ENCODE data around the gene LAMC3. TPM values are rescaled to one million over a fixed set of nuclear protein-coding genes. Genes with fewer than 3 reads are reported as not detected.

Gene LAMC3
- total RNA-seq, 1 donor: not detected

GRCh38 chr9:131104016-131104740 is 95.2 kb downstream of the LAMC3 start:
- Histone ChIP-seq H3K4me1 (ENCODE audit: insufficient read depth, low read length) (no peaks in the 10 kb centered on the region), H3K9me3 (ENCODE audit: low read depth, low read length) (no peaks in the 10 kb centered on the region), H2AFZ (ENCODE audit: low read length) (no peak overlapping the region), H3K4me3 (ENCODE audit: insufficient read depth, low read length) (no peak overlapping the region), H4K20me1 (ENCODE audit: insufficient read depth, low read length) (no peaks in the 10 kb centered on the region), H3K36me3 (ENCODE audit: insufficient read depth, low read length) (no peaks in the 10 kb centered on the region), H3K4me2 (ENCODE audit: insufficient read depth, low read length) (no peak overlapping the region), H3K79me2 (ENCODE audit: insufficient read depth, low read length) (no peaks in the 10 kb centered on the region), H3K27ac (ENCODE audit: low read depth, low read length) (no peak overlapping the region), H3K27me3 (ENCODE audit: insufficient read depth, low read length) (peaks cover 7% of the 10 kb centered on the region)
- peak; percentile 57 for DNase-seq (ENCODE audit: insufficient read length, low spot score, missing footprints)
- TF ChIP-seq CTCF (IDR thresholded peaks at IDR 0.05; ENCODE audit: extremely low read depth, low read depth, low read length): no peak

- Histone ChIP-seq H3K4me3 (ENCODE audit: insufficient read depth, low read length) (no peak overlapping the region), H3K27me3 (ENCODE audit: insufficient read depth, low read length) (peaks cover 6% of the 10 kb centered on the region), H2AFZ (ENCODE audit: low read length) (no peak overlapping the region), H3K4me1 (ENCODE audit: insufficient read depth, low read length) (no peaks in the 10 kb centered on the region), H3K79me2 (ENCODE audit: insufficient read depth, low read length) (no peaks in the 10 kb centered on the region), H3K27ac (ENCODE audit: low read depth, low read length) (no peak overlapping the region), H3K36me3 (ENCODE audit: insufficient read depth, low read length) (no peaks in the 10 kb centered on the region), H4K20me1 (ENCODE audit: insufficient read depth, low read length) (no peaks in the 10 kb centered on the region), H3K9me3 (ENCODE audit: low read depth, low read length) (no peaks in the 10 kb centered on the region), H3K4me2 (ENCODE audit: insufficient read depth, low read length) (no peak overlapping the region)
- no peak for TF ChIP-seq CTCF (IDR thresholded peaks at IDR 0.05; ENCODE audit: extremely low read depth, low read depth, low read length)
- DNase-seq (ENCODE audit: insufficient read length, low spot score, missing footprints): no peak
Observed at GRCh38 chr9:131105952-131106351, 97.0 kb downstream of the LAMC3 start.

DNA sequence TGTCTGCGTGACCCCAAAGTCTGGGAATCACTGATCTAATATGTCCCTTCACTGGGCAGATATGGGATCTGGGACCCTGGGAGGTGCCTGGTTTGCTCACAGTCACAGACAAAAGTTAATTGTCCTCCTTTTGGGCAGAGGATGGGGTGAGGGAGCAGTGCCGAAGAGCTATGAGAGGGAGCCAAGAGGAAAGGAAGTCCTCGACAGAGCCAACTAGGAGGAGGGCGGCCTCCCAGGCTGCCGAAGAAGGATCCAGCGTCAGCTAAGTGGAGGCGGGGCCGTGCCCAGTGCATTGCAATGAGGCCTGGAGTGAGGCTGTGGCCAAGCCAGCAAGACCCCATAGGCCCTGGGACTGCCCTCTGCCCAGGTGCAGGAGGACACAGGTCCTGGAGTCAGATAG is 98.8 kb downstream of the LAMC3 start:
- Histone ChIP-seq H3K27me3 (ENCODE audit: insufficient read depth, low read length) (peaks cover 15% of the 10 kb centered on the region), H3K9me3 (ENCODE audit: low read depth, low read length) (no peaks in the 10 kb centered on the region), H3K4me1 (ENCODE audit: insufficient read depth, low read length) (no peaks in the 10 kb centered on the region), H3K36me3 (ENCODE audit: insufficient read depth, low read length) (no peaks in the 10 kb centered on the region), H3K4me2 (ENCODE audit: insufficient read depth, low read length) (no peak overlapping the region), H4K20me1 (ENCODE audit: insufficient read depth, low read length) (no peaks in the 10 kb centered on the region), H3K79me2 (ENCODE audit: insufficient read depth, low read length) (no peaks in the 10 kb centered on the region), H2AFZ (ENCODE audit: low read length) (no peak overlapping the region), H3K4me3 (ENCODE audit: insufficient read depth, low read length) (no peak overlapping the region), H3K27ac (ENCODE audit: low read depth, low read length) (no peak overlapping the region)
- peak; percentile 63 for DNase-seq (ENCODE audit: insufficient read length, low spot score, missing footprints)
- no peak for TF ChIP-seq CTCF (IDR thresholded peaks at IDR 0.05; ENCODE audit: extremely low read depth, low read depth, low read length)

- Histone ChIP-seq H3K4me3 (ENCODE audit: insufficient read depth, low read length) (no peak overlapping the region), H3K4me2 (ENCODE audit: insufficient read depth, low read length) (no peak overlapping the region), H2AFZ (ENCODE audit: low read length) (no peak overlapping the region), H3K36me3 (ENCODE audit: insufficient read depth, low read length) (no peaks in the 10 kb centered on the region), H3K9me3 (ENCODE audit: low read depth, low read length) (no peaks in the 10 kb centered on the region), H3K79me2 (ENCODE audit: insufficient read depth, low read length) (no peaks in the 10 kb centered on the region), H3K27ac (ENCODE audit: low read depth, low read length) (no peak overlapping the region), H3K4me1 (ENCODE audit: insufficient read depth, low read length) (no peaks in the 10 kb centered on the region), H3K27me3 (ENCODE audit: insufficient read depth, low read length) (peaks cover 13% of the 10 kb centered on the region), H4K20me1 (ENCODE audit: insufficient read depth, low read length) (no peaks in the 10 kb centered on the region)
- DNase-seq (ENCODE audit: insufficient read length, low spot score, missing footprints): peak; percentile 92
- no peak for TF ChIP-seq CTCF (IDR thresholded peaks at IDR 0.05; ENCODE audit: extremely low read depth, low read depth, low read length)
Observed at GRCh38 chr9:131111186-131111853, 102.3 kb downstream of the LAMC3 start.
